Measurements from ENCODE around the gene RTRAF. TPM values are rescaled to one million over a fixed set of nuclear protein-coding genes. Genes with fewer than 3 reads are reported as not detected.

Gene RTRAF
- total RNA-seq = 10 to 100 TPM; 20.2 to 58.7 (median 51.9) TPM

DNA sequence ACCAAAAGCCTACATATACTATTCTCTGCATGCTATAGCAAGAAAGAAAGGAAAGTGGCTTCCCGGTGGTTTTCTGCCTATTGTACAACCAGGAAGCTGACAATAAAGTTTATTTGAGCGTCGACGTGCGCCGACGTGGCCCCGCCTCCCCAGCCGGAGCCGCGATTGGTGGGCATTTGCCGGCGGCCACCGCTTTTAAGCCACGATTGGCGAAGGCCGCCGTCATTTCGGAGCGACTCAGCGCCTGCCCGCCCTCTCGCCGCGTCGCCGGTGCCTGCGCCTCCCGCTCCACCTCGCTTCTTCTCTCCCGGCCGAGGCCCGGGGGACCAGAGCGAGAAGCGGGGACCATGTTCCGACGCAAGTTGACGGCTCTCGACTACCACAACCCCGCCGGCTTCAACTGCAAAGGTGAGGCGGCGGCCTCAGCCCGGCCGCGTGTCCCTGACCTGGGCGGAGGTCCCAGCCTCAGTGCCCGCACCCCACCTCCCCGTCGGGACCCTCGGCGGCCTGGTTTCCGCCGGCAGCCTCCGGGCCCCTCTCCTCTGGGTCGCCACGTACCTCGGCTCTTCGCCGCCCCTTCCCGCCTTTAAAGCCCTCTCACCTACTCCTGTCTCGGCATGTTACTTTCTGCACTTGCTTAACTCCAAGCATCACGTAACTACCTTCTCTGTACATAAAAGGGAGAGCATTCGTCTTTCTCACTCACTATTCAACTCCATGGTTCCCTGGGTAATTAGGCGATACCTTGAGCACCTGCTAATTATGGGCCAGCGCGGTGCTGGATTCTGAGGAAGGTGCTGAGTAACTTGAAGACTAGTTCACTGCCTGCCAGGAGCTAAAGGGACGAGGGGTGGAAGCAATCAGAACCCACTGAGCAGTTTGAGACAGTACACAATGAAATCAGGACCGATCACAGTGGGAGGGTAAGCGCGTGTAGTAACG is at the start of gene RTRAF:
TSS of gene RTRAF (plus strand) at position 254 of the 942 bp plus-strand sequence. CDS start at position 348, 94 bp downstream.
- H3K27me3 ChIP-seq = no peaks in the 10 kb centered on the region
- TF ChIP-seq, protein P1, sequence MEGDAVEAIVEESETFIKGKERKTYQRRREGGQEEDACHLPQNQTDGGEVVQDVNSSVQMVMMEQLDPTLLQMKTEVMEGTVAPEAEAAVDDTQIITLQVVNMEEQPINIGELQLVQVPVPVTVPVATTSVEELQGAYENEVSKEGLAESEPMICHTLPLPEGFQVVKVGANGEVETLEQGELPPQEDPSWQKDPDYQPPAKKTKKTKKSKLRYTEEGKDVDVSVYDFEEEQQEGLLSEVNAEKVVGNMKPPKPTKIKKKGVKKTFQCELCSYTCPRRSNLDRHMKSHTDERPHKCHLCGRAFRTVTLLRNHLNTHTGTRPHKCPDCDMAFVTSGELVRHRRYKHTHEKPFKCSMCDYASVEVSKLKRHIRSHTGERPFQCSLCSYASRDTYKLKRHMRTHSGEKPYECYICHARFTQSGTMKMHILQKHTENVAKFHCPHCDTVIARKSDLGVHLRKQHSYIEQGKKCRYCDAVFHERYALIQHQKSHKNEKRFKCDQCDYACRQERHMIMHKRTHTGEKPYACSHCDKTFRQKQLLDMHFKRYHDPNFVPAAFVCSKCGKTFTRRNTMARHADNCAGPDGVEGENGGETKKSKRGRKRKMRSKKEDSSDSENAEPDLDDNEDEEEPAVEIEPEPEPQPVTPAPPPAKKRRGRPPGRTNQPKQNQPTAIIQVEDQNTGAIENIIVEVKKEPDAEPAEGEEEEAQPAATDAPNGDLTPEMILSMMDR (IDR thresholded peaks at IDR 0.05) = peak in 1 of 6 experiments; percentile 32
- TF ChIP-seq POLR2A (IDR thresholded peaks at IDR 0.05) = peak in 3 of 4 donors; percentile 60 to 90 (median 82)
- H3K27ac ChIP-seq = peak within 1 kb of the TSS; percentile 90 to 94 (median 93)
- H3K4me3 ChIP-seq = peak within 1 kb of the TSS; percentile 85 to 97 (median 90)
- peak; percentile 38 for DNase-seq
- intact Hi-C loops (cut with DNase I) = no loop called here
- WGBS, 2 donors = 0 to 1% methylated on average over 30 to 34 of the region's 72 CpGs
- peaks cover 0 to 36% (median 0%) of the 10 kb centered on the region in 3 donors for H3K36me3 ChIP-seq
- H3K9me3 ChIP-seq = no peaks in the 10 kb centered on the region
- H3K4me1 ChIP-seq = peaks cover 5 to 43% (median 10%) of the 10 kb centered on the region in 3 donors

DNA sequence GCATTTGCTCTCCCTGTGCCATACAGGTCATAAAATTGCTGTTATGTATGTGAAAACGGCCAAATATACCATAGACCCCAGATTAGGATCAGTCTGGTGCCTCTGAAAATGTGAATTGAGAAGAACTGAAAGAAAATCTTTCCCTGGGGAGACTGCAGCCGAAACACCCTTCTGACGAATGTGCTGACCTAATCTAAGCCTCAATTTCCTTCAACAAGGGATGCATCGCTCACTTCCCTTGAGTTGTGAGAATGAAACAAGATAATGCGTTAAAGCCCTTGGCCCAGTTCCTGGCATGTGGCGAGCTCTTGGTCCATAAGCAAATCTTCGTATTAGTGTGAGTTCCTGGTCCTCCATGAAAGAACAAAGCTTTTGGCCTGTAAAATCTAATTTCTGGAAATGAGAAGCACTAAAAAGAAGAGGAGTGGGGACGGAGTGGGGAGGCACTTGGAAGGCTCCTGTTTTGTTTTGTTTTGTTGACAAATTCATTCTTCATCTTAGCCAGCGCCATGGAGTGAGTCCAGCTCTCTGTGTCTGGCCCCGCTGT is 49.5 kb upstream of the RTRAF start:
- no peaks in the 10 kb centered on the region for H3K27me3 ChIP-seq
- TF ChIP-seq POLR2A (IDR thresholded peaks at IDR 0.05) = no peak
- TF ChIP-seq, protein P1 (IDR thresholded peaks at IDR 0.05) = no peak

DNA sequence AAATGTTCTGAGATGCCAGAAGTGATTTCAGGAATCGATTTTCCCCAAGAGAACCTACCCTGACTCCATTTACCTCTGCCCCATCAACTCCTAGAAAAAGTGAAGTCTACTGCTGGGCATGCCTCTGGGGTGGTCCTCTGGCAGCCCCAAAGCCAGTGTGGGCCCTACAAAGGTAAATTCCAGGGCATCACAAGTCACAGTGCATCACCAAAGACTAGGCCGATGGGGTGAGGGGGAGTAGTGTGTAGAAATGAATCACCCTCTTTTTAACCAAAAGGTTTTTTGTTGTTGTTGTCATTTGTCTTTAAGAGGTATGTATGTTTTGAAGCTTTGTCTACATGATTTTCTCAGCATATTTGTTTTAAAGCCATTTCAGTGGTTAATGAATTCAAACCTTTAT is 46.4 kb upstream of the RTRAF start:
- Histone ChIP-seq H3K4me3 (no peak overlapping the region), H3K36me3 (no peaks in the 10 kb centered on the region), H3K9me3 (no peaks in the 10 kb centered on the region), H3K27me3 (no peaks in the 10 kb centered on the region), H3K4me1 (no peaks in the 10 kb centered on the region), H3K27ac (no peak overlapping the region)
- WGBS, 2 donors = 71 to 90% methylated on average over 2 of the region's 2 CpGs
- intact Hi-C loops (cut with DNase I) = no loop called here
- DNase-seq = no peak
- TF ChIP-seq, protein P1 (IDR thresholded peaks at IDR 0.05) = no peak
- TF ChIP-seq POLR2A (IDR thresholded peaks at IDR 0.05) = no peak

More for the DNA sequence above, 49.5 kb upstream of the RTRAF start:
- WGBS, 2 donors = 70 to 82% methylated on average over 10 of the region's 10 CpGs
- Histone ChIP-seq H3K4me1 (no peaks in the 10 kb centered on the region), H3K36me3 (no peaks in the 10 kb centered on the region), H3K27ac (no peak overlapping the region), H3K9me3 (no peaks in the 10 kb centered on the region), H3K4me3 (no peak overlapping the region)
- intact Hi-C loops (cut with DNase I) = no loop called here
- no peak for DNase-seq

DNA sequence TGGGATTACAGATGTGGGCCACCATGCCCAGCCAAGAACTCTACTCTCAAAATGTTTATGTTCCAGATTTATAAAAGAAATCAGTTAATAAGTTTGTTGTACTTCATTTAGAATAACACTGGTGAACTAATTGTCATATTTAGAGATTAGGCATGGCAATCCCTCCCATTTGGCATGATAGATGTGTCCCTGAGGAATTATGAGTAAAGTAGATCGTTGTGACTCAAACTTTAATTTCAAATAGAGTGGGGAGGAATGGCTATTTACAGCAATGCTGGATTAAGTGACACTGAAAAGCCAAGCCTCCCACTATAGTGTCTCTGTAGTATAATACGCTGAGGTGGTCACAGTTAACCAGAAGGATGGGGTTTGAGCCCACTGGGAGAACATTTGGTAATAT is 39.3 kb upstream of the RTRAF start:
- no peak for DNase-seq
- no peak overlapping the region for H3K27ac ChIP-seq

More for the DNA sequence above, 39.3 kb upstream of the RTRAF start:
- H3K9me3 ChIP-seq = no peaks in the 10 kb centered on the region
- H3K27me3 ChIP-seq = no peaks in the 10 kb centered on the region
- WGBS, 2 donors = 47 to 79% methylated on average over 2 of the region's 2 CpGs
- intact Hi-C loops (cut with DNase I) = no loop called here
- H3K4me1 ChIP-seq = no peaks in the 10 kb centered on the region
- no peak for TF ChIP-seq POLR2A (IDR thresholded peaks at IDR 0.05)
- TF ChIP-seq, protein P1 (IDR thresholded peaks at IDR 0.05) = no peak
- H3K36me3 ChIP-seq = peaks cover 0 to 6% (median 0%) of the 10 kb centered on the region in 3 donors
- H3K4me3 ChIP-seq = no peak overlapping the region

Measured in esophagus squamous epithelium (tissue), 5 donors.